HepG2 (cell line): Measurements from ENCODE around the gene PCDHB3. TPM values are rescaled to one million over a fixed set of nuclear protein-coding genes. Genes with fewer than 3 reads are reported as not detected.
A peak's percentile ranks its signal among the peaks of the same experiment; 100 is the strongest.

Experiments
- HMGXB4 ChIP-seq, 2 experiments: sonication (generic) in 1 of 2; formaldehyde crosslinking in 1 of 2; IDR thresholded peaks; 2 replicates each; pipeline versions ENCODE4 v1.4.0 to v1.6.1; 2018 to 2020; ENCODE audit warnings: missing genetic modification reagents in 2 of 2, borderline replicate concordance in 1 of 2, low read depth in 1 of 2, mild to moderate bottlenecking in 1 of 2, missing biosample characterization in 1 of 2
- HOXA3 ChIP-seq: sonication (generic); formaldehyde crosslinking; IDR thresholded peaks from 2 replicates; pipeline ENCODE4 v1.5.0; 2020; ENCODE audit warnings: missing genetic modification reagents
- LCORL ChIP-seq, 2 experiments: fragments of 450-650 bp in 1 of 2; sonication (generic) in 1 of 2; formaldehyde crosslinking in 1 of 2; IDR thresholded peaks; 2 replicates each; pipeline versions ENCODE4 v1.5.0 to v1.6.1; 2017 to 2020; ENCODE audit warnings: antibody characterized with exemption in 1 of 2, missing genetic modification reagents in 1 of 2
- MEIS2 ChIP-seq: sonication (generic); formaldehyde crosslinking; IDR thresholded peaks from 2 replicates; pipeline ENCODE4 v1.9.0; 2021; ENCODE audit warnings: mild to moderate bottlenecking, missing genetic modification reagents
- MLLT10 ChIP-seq: sonication (generic); formaldehyde crosslinking; IDR thresholded peaks from 2 replicates; pipeline ENCODE4 v1.4.0; 2020; ENCODE audit warnings: missing genetic modification reagents
- NCOA1 ChIP-seq: sonication (generic); formaldehyde crosslinking; IDR thresholded peaks from 2 replicates; pipeline ENCODE4 v1.9.0; 2021; ENCODE audit warnings: missing genetic modification reagents
- NFIC ChIP-seq: IDR thresholded peaks from 2 replicates; pipeline ENCODE4 v1.6.1; 2012; ENCODE audit warnings: mild to moderate bottlenecking, low read length, inconsistent platforms
- PCBP2 ChIP-seq: fragments of 200-400 bp; formaldehyde crosslinking; optimal IDR thresholded peaks from 2 replicates; pipeline ENCODE3; 2018; ENCODE audit warnings: low read length, low read depth; ENCODE audit not compliant: poor library complexity, severe bottlenecking
- RAD21 ChIP-seq: fragments of 450-650 bp; formaldehyde crosslinking; IDR thresholded peaks from 2 replicates; pipeline ENCODE4 v1.5.0; 2020; ENCODE audit warnings: mild to moderate bottlenecking
- SAP130 ChIP-seq: IDR thresholded peaks from 2 replicates; pipeline ENCODE4 v1.6.1; 2016; ENCODE audit warnings: low read depth
- SMAD3 ChIP-seq: sonication (generic); formaldehyde crosslinking; IDR thresholded peaks from 2 replicates; pipeline ENCODE4 v1.4.0; 2020; ENCODE audit warnings: missing genetic modification reagents
- TAF1 ChIP-seq: sonication (generic); formaldehyde crosslinking; IDR thresholded peaks from 2 replicates; pipeline ENCODE4 v1.4.0; 2020; ENCODE audit warnings: missing genetic modification reagents
- TARDBP ChIP-seq: sonication (generic); formaldehyde crosslinking; IDR thresholded peaks from 2 replicates; pipeline ENCODE4 v1.8.0; 2022; ENCODE audit warnings: mild to moderate bottlenecking, missing genetic modification reagents
- THRA ChIP-seq: sonication (generic); formaldehyde crosslinking; IDR thresholded peaks from 2 replicates; pipeline ENCODE4 v1.4.0; 2020; ENCODE audit warnings: missing genetic modification reagents, borderline replicate concordance
- WIZ ChIP-seq: sonication (generic); formaldehyde crosslinking; IDR thresholded peaks from 2 replicates; pipeline ENCODE4 v1.5.1; 2020; ENCODE audit warnings: mild to moderate bottlenecking, missing genetic modification reagents
- YY1 ChIP-seq: IDR thresholded peaks from 2 replicates; pipeline ENCODE4 v1.6.1; 2011; ENCODE audit warnings: low read length, low read depth, moderate library complexity, mild to moderate bottlenecking; ENCODE audit not compliant: insufficient read depth, insufficient replicate concordance
- ZFP36L1 ChIP-seq: sonication (generic); formaldehyde crosslinking; IDR thresholded peaks from 2 replicates; pipeline ENCODE4 v1.8.0; 2022; ENCODE audit warnings: mild to moderate bottlenecking, missing genetic modification reagents, moderate library complexity
- ZNF839 ChIP-seq: sonication (generic); formaldehyde crosslinking; IDR thresholded peaks from 2 replicates; pipeline ENCODE4 v1.4.0; 2020; ENCODE audit warnings: missing genetic modification reagents, mild to moderate bottlenecking, borderline replicate concordance
- ZNF850 ChIP-seq: sonication (generic); formaldehyde crosslinking; conservative IDR thresholded peaks from 2 replicates; pipeline ENCODE4 v1.9.0; 2021; ENCODE audit warnings: mild to moderate bottlenecking, missing genetic modification reagents
- polyA plus RNA-seq, 8 experiments: library from polyadenylated mRNA; depleted of rRNA in 3 of 8; stranded (reverse) in 7 of 8; unstranded in 1 of 8; fragments of >200 nt; fragmentation: Illumina TruSeq in 4 of 8; extraction: Trizol in 4 of 8; gene quantifications; 2 replicates each; pipeline versions ENCODE4 v1.2.1 to v1.2.3, GENCODE V29; 2011 to 2016; ENCODE audit warnings: low read depth in 4 of 8, missing spikeins in 1 of 8, mixed read lengths in 1 of 8; ENCODE audit not compliant: insufficient read depth in 1 of 8
- total RNA-seq, 5 experiments: library from RNA; depleted of rRNA; stranded (reverse); fragments of >200 nt; fragmentation: Illumina TruSeq; extraction: Trizol; gene quantifications; 2 replicates each; pipeline ENCODE4 v1.2.3, GENCODE V29; 2016; ENCODE audit warnings: low read depth in 1 of 5
- TF ChIP-seq, protein P1 (sequence below): IDR thresholded peaks from 2 replicates; pipeline ENCODE4 v1.6.1; 2016; ENCODE audit warnings: control low read depth
- TF ChIP-seq, protein P2 (sequence below): sonication (generic); formaldehyde crosslinking; IDR thresholded peaks from 2 replicates; pipeline ENCODE4 v1.4.0; 2020; ENCODE audit warnings: missing genetic modification reagents
- TF ChIP-seq, protein P3 (sequence below): sonication (generic); formaldehyde crosslinking; IDR thresholded peaks from 2 replicates; pipeline ENCODE4 v1.4.0; 2020; ENCODE audit warnings: missing genetic modification reagents, borderline replicate concordance

PCDHB3 gene
- total and polyA plus RNA-seq, 2 of the 13 experiments (the other 11 are each of a cell fraction or from before 2014, with no cell fraction given), result 0.25 to 0.29 TPM

DNA sequence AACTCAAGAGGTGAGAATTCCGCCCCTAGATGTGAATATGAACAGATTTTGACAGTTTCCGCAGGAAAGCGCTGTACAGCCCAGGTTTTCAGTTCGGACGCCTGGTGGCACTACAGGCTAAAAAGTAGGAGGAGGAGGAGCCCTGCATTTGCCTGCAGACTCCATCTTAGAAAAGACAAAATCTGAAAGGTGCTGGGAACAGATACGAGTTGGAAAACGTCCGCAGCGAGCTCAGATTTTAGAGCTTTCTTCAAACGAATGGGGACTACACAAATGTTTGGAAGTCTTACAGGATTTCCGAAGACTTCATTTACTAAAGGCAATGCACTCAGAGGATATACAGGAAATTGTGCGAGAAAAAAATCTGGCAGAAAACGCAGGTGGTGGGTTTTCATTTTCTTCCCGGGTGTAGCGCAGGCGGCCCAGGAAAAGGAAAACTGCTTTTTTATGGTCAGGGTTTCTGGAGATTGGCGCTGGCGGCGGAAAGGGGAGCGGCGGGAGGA lies 15.7 kb upstream of the PCDHB3 start (continued):
- TF ChIP-seq HMGXB4 (CRISPR knock-in tag; IDR thresholded peaks at IDR 0.05; ENCODE audit: borderline replicate concordance in 1 of 2, low read depth in 1 of 2) (peak; percentile 56 to 86; a peak in 2 of 4 replicates), HOXA3 (CRISPR knock-in tag) (peak; percentile 55; the same call in 1 of the 2 replicates), NCOA1 (CRISPR knock-in tag) (no peak), RAD21 (peak; percentile 52; the same call in 1 of the 2 replicates), ZNF839 (CRISPR knock-in tag) (no peak), ZNF850 (0 out of 2 replicates have a peak, but pooled peaks have one; percentile 27), MEIS2 (peak; percentile 23; the same call in 1 of the 2 replicates), WIZ (CRISPR knock-in tag) (no peak), LCORL (IDR thresholded peaks at IDR 0.05) (no peak), LCORL (CRISPR knock-in tag; IDR thresholded peaks at IDR 0.05) (0 out of 2 replicates have a peak, but pooled peaks have one; percentile 25), TAF1 (peak; percentile 19; the same call in 1 of the 2 replicates), THRA (0 out of 2 replicates have a peak, but pooled peaks have one; percentile 25), SMAD3 (CRISPR knock-in tag) (0 out of 2 replicates have a peak, but pooled peaks have one; percentile 22), MLLT10 (CRISPR knock-in tag) (no peak), TARDBP (peak; percentile 45; the same call in 1 of the 2 replicates), SAP130 (peak; percentile 30; the same call in 1 of the 2 replicates), PCBP2 (no peak), NFIC (0 out of 2 replicates have a peak, but pooled peaks have one; percentile 24), YY1 (peak; percentile 83), ZFP36L1 (CRISPR knock-in tag) (no peak)
- TF ChIP-seq, protein P1, sequence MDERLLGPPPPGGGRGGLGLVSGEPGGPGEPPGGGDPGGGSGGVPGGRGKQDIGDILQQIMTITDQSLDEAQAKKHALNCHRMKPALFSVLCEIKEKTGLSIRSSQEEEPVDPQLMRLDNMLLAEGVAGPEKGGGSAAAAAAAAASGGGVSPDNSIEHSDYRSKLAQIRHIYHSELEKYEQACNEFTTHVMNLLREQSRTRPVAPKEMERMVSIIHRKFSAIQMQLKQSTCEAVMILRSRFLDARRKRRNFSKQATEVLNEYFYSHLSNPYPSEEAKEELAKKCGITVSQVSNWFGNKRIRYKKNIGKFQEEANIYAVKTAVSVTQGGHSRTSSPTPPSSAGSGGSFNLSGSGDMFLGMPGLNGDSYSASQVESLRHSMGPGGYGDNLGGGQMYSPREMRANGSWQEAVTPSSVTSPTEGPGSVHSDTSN (CRISPR knock-in tag), result no peak
- TF ChIP-seq, protein P2, sequence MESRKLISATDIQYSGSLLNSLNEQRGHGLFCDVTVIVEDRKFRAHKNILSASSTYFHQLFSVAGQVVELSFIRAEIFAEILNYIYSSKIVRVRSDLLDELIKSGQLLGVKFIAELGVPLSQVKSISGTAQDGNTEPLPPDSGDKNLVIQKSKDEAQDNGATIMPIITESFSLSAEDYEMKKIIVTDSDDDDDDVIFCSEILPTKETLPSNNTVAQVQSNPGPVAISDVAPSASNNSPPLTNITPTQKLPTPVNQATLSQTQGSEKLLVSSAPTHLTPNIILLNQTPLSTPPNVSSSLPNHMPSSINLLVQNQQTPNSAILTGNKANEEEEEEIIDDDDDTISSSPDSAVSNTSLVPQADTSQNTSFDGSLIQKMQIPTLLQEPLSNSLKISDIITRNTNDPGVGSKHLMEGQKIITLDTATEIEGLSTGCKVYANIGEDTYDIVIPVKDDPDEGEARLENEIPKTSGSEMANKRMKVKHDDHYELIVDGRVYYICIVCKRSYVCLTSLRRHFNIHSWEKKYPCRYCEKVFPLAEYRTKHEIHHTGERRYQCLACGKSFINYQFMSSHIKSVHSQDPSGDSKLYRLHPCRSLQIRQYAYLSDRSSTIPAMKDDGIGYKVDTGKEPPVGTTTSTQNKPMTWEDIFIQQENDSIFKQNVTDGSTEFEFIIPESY (CRISPR knock-in tag), result 0 out of 2 replicates have a peak, but pooled peaks have one; percentile 32
- TF ChIP-seq, protein P3, sequence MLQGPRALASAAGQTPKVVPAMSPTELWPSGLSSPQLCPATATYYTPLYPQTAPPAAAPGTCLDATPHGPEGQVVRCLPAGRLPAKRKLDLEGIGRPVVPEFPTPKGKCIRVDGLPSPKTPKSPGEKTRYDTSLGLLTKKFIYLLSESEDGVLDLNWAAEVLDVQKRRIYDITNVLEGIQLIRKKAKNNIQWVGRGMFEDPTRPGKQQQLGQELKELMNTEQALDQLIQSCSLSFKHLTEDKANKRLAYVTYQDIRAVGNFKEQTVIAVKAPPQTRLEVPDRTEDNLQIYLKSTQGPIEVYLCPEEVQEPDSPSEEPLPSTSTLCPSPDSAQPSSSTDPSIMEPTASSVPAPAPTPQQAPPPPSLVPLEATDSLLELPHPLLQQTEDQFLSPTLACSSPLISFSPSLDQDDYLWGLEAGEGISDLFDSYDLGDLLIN, result no peak
